Epithelial cell of esophagus (primary cell): ENCODE measurements around the gene FBXL7.

Experiments
- DNase-seq: peaks from one replicate; pipeline ENCODE4 v3.0.0; 2010; ENCODE audit warnings: low read depth
- H3K4me3 ChIP-seq: 2 replicates; pipeline ENCODE4 v1.5.1; 2011; ENCODE audit warnings: mild to moderate bottlenecking, low read length, control low read depth
- TF ChIP-seq, protein P1 (sequence below): IDR thresholded peaks from 2 replicates; pipeline ENCODE4 v1.5.1; 2011; ENCODE audit warnings: low read depth, mild to moderate bottlenecking, low read length, control low read depth, inconsistent platforms; ENCODE audit not compliant: insufficient read depth; ENCODE audit errors: missing control alignments

The FBXL7 gene

DNA sequence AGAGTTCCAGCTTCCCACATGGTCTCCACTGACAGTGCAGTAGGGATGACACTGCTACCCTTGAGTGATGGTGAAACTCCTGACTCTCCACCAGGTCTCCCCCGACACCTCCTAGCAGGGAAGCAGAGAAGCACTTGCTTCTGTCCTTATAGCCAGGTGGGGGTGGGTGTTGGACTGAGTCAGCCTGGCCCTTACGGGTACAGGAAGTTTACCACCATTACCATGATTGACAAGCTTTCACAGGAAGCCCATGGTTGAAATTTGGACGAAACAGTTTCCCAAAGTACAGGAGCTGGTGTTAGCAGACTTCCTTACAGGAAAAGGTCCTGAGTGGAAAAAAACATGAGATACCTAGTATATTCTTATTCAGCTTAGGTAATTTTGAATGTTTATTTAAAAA, 3.1 kb upstream of the FBXL7 start:
- TF ChIP-seq, protein P1, sequence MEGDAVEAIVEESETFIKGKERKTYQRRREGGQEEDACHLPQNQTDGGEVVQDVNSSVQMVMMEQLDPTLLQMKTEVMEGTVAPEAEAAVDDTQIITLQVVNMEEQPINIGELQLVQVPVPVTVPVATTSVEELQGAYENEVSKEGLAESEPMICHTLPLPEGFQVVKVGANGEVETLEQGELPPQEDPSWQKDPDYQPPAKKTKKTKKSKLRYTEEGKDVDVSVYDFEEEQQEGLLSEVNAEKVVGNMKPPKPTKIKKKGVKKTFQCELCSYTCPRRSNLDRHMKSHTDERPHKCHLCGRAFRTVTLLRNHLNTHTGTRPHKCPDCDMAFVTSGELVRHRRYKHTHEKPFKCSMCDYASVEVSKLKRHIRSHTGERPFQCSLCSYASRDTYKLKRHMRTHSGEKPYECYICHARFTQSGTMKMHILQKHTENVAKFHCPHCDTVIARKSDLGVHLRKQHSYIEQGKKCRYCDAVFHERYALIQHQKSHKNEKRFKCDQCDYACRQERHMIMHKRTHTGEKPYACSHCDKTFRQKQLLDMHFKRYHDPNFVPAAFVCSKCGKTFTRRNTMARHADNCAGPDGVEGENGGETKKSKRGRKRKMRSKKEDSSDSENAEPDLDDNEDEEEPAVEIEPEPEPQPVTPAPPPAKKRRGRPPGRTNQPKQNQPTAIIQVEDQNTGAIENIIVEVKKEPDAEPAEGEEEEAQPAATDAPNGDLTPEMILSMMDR = no peak

DNA sequence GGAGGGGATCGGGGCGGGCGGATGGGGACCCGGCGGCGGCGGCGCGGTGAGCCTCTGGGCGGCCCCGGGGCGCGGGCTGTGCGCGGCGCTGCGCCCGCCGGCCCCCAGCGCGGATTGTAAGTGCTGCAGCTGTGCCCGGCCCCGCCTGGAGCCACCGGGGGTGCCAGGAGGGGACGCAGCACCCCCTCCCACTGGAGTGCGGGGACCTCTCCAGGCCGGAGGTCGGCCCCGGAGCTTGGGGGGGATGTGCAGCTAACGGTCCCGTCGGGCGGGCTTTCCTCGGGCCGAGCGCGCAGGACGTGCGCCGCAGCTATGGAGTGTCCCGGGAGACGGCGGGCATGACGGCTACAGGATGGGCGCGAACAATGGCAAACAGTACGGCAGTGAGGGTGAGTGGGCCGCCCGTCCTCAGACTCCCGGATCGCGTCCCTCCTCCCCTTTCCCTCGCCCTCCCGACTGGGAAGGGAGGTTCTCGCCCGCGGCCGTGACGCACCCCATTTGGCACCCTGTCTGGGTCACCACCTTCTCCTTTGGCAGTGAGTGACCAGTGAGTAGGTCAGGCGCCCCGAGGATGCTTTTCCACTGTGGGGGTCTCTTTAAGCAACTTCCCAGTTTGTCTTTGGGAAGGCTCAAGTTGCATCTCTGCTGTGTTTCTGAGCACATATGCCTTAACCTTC, 483 bp downstream of the FBXL7 start:
- peak overlapping the region; percentile 54 for H3K4me3 ChIP-seq
- DNase-seq = peak; percentile 31
- TF ChIP-seq, protein P1 = no peak

More for the DNA sequence above, 3.1 kb upstream of the FBXL7 start:
- H3K4me3 ChIP-seq = no peak overlapping the region
- no peak for DNase-seq

DNA sequence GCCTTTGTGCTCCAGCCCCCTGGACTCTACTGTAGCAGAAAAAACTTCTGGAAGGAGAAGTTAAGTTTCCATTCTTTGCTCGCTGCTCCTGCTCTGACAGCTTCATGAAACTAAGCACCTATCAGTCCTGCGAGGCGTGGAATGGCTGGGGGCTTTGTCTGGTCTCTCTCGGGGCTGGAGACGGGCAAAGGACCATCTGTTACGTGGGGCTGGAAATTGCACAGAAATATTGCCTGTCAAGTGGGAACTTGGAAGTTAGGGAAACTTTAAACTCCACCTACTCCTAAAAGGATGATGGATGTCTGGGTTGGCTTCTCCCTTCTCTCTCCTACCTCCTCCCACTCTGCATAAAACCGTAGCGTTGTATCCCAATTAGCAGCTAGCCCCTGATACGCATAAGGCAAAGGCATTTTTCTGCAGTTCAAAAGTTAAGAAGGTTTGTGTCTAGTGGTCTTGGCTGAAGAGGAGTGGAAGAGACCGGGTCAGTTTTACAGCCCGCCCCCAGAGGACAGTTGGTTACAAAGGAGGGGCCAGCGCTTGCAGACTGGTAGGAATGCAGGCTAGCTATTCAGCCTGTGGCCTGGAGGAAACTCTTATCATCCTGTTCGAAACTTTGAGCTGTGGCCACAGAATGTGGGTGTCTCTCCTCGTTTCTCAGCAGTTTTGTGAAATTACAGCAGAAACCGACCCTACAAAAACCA, 1.3 kb downstream of the FBXL7 start:
- TF ChIP-seq, protein P1 = peak; percentile 11
- DNase-seq = peak; percentile 39
- H3K4me3 ChIP-seq = peak overlapping the region; percentile 54

DNA sequence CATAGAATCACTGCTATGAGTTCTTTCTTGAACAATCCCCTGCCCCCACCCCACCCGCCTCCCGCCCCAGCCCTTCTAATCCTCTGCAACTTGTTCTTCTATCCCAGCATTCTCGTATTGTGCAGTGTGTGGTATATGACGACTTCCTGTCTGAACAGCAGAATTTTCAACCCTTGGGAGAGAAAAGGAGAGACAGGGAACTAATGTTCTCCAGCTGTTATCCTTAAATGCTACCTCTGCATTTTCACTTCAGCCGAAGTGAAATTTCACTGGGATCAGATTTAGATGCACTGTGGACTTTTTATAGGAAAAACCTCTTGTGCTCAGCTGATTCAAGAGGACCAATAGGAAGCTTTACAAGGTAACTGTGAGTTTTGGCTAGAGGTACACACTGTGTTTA, 2.2 kb downstream of the FBXL7 start:
- TF ChIP-seq, protein P1 = no peak
- no peak for DNase-seq
- H3K4me3 ChIP-seq = no peak overlapping the region

DNA sequence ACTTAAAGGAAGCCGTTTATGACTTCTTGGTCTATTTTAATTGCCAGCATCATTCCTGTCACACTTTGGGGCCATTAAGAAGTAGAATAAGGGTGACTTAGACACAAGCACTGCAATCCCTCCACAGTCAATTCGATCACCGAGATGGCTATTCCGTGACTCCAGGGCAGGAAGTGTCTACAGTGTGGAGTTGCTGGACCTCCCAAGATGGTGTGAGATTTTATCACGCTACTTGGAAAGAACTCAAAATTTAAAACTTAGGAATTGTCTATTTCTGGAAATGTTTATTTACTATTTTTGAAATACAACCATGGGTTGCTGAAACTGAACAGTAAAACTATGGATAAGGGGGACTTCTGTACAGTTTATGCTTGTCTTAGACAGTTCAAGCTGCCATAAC, 6.2 kb downstream of the FBXL7 start:
- TF ChIP-seq, protein P1 = no peak
- no peak overlapping the region for H3K4me3 ChIP-seq
- DNase-seq = no peak

- H3K4me3 ChIP-seq = no peak overlapping the region
- no peak for DNase-seq
- TF ChIP-seq, protein P1 = no peak
Measured at GRCh38 chr5:15506897-15507296, 6.9 kb downstream of the FBXL7 start.
